Inferior parietal cortex (tissue), 1 donor: ENCODE measurements around the gene ACO2.
"Not testable (repeated sequence)": the region's sequence is repeated elsewhere in the genome, so short reads cannot be mapped to it uniquely, and the experiment has no call there.

ENCODE experiments used
- DNase-seq: peaks from one replicate; pipeline ENCODE4 v3.0.0-alpha.2; 2016; ENCODE audit errors: extremely low spot score

Gene ACO2

DNA sequence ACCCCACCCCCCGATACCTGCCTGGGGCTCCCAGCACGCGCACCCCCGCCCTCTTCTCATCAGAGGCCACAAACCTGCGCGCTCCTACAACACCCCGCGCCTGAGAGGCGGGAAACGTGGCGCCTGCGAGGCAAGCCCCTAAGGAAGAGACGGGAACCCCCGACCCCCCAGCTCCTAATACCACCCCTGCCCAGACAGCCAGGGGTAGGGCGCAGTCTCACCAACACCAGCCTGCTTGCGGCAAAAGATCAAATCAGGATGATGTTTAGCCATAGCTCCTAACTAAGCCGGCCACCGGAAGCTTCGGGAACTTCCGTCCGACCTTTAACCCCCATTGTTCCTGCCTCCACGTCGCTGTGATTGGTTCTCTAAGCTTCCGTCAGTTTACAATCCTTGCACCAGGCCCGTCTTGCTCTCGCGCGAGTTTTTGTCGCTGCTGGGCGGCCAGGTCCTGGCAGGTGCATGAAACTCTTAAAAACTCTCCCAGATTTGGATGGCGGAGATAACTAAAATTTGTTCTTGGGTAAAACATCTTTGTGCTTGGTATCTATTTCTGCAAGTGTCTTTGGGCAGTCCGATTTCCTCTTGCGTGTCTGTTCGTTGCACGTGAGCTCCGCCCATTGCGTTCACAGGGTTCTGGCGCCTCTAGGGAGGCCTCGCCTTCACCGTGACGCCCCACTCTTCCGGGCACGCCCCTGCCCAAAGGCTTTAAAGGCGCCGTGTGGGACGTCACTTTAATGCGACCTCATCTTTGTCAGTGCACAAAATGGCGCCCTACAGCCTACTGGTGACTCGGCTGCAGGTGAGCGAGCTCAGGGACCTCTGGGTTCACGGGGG, at the start of gene ACO2, which contains the start of gene PHF5A:
ACO2 (plus strand) TSS at position 737 of the 837 bp plus-strand sequence; CDS start at position 767, 30 bp downstream.
PHF5A (minus strand) TSS at position 312 of the 837 bp plus-strand sequence; CDS start at position 273, 39 bp downstream.
- peak; percentile 99 for DNase-seq

DNA sequence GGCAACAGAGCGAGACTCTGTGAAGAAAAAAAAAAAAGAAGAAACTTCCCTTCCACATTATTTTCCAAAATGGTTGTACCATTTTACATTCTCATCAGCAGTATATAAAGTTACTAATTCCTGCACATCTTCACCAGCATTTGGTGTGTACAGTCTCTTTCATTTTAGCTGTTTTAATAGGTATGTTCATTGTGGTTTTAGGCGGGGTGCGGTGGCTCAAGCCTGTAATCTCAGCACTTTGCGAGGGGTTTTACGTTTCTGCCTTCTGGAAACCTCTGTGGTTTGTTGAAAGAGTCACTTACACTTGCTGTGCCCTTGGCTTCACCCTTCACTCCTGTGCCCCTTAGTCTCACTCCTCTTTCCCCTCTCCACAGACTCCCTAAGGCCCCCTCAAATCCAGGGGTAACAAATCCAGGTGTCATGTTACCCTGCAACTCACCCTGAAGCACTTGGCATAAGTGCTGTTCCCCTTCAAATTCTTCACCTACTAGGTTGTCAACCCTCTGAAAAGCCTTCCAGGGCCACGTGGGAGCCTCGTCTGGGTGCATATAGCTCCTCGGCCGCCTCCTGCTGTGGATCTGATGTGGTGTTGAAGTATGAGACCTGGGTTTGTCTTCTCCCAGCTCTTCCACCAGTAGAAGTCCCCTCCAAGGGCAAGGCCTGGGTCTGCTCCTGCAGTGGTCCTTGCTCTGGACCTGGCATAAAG, 43.1 kb upstream of the ACO2 start:
- DNase-seq, result no peak

DNA sequence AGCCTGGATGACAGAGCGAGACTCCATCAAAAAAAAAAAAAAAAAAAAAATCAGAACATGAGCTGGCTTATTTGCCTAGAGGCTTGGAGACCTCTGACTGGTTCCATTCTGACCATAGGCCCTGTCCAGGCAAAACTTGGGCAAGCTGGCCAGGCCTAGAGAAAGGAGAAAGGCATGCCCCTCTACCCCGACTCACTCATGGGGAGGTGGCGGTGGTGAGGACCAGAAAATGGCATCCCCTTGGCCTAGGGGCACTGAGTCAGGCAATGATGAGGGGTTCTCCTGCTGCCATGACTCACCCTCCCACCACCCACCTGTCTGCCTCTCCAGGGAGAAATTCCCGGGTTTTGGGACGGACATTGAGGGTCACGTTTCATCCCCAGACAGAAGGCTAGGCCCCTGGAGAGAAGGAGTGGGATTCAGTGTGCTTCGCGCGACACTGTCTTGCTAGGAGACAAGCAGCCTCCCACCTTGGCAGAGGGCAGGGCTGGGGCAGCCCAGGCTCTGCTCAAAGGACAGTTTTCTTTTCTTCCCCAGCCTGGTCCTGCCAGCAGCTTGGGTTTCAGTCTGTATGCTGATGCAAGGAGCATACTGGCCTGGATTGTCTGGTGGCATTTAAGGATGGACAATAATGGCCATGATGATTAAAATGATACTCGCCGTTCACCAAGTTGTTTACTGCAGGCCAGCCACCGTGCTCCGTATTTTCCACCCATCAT, 39.5 kb upstream of the ACO2 start:
- no peak for DNase-seq

DNA sequence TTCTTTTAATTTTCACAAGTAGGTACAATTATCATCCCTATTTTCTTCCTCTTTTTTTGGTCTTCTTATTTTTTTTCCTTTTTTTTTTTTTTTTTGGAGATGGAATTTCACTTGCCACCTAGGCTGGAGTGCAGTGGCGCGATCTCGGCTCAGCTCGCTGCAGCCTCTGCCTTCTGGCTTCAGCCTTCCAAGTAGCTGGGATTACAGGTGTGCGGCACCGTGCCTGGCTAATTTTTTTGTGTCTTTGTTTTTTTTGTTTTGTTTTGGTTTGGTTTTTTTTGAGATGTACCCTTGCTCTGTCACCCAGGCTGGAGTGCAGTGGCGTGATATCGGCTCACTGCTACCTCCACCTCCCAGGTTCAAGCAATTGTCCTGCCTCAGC, 39.0 kb upstream of the ACO2 start:
- DNase-seq, result no peak

DNA sequence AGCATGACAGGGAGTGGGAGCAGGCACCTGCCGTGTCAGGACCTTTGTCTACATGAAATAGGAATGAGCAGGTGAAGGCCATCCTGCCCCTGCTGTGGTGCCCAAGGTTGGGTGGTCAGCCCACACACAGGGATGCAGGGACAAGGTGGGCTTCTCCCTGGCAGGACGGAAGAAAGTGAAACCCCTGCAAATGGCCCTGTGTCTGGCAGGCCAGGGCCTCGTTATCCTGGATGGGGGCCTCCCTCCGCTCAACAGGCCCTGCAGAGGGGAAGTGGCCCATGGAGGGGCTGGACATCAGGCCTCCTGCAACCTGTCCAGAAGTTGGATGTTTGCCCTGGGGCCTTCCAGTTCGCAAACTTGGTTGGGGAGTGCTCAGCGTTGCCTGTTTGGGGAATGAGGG, 37.3 kb upstream of the ACO2 start:
- no peak for DNase-seq

DNA sequence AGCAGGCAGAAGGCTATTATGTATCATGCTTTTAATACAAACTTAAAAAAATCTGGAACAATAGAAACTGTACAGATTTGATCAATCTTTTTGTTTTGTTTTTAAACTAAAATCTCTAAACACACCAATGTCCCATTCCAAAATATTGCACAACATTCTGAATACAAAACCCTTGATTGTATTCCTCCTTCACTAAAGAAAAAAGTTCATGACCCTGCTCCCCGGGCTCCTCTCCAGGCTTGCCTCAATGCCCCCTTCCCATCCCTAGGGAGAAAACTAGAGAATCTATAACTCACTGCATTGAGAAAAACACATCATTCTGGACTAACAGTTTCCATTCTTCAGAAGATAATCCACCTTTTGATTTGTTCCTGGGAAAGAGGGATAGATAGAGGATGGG, 35.4 kb upstream of the ACO2 start:
- DNase-seq, result not testable (repeated sequence)

DNA sequence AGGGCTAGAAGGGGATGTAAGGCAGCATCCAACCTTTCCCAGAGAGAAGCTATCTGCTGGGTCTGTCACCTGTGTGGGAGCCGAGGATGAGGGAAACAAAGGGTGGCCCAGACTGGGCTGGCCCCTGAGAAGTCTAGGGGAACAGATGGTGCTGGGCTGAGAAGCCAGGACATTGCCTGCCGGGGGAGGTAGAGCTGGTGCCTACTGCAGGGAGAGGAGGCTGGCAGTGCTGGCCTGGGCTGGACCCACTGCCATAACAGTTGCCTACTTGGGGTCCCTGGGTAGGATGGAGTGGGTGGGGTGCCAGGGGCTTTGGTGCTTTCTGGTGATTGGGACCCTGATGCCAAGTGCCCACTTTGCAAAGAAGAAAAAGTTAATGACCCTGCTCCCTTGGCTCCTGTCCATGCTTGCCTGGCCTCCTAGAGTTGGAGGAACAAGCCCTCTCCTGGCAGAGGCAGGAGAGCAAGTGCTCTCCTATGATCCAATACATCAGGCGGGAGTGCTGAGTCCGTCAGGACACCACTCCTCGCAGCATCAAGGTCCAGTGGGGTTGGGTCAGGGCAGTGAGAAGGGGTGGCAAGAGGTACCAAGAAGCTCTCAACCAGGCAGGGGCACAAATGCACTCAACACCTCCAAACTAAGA, 34.4 kb upstream of the ACO2 start:
- DNase-seq, result not testable (repeated sequence)

DNA sequence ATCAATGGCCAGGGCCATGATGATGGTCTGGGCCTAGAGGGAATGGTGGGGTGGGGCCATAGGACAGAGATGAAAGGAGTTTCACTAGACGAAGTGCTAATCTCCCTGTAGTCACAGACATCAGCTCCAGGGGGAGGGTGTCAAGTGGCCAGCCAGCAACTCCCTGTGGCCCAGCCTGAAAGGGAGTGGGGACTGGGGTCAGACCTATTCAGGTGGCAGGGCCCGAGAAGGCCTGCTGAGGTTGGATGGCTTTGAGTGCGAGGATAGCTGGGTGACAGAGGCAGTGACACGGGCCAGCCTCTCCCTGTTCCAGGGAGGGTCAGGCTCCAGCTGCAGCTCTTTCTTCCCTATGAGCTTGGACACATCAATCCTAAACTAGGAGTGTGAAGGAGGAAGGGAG, 33.4 kb upstream of the ACO2 start:
- DNase-seq, result no peak

DNA sequence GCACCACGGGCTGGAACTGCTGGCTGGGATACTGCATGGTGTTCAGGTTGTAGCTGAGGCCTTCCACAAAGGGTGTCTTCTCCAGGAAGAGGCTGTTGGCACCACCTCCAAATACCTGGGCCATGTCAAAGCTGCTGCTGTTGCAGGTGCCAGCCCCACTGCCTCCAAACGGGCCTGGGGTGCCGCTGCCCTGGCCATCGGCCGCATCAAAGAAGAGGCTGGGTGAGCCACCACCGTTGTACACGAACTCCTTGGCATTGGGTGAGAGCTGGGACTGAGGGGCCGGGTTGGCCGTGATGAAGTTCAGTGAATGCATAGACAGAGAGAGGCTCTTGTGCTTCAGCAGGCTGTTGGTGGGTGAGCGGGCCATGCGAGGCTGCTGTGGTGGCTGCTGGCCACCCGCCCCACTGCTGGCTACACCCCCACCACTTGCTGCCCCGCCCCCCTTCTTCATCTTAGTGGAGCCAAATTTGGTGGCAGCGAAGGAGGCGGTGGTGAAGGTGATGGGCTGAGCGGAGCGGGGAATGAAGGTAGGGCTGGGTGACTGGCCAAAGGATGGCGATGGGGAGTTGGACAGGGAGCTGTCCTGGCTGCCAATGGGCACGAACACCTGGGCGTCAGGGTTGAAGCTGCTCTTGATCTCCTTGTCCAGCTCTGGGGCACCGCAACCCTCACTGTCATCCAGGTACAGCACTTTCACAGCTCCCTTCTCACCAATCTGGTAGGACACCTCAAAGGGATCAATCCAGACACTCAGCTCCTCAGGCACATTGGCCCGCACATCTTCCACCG, 32.4 kb upstream of the ACO2 start:
- no peak for DNase-seq

DNA sequence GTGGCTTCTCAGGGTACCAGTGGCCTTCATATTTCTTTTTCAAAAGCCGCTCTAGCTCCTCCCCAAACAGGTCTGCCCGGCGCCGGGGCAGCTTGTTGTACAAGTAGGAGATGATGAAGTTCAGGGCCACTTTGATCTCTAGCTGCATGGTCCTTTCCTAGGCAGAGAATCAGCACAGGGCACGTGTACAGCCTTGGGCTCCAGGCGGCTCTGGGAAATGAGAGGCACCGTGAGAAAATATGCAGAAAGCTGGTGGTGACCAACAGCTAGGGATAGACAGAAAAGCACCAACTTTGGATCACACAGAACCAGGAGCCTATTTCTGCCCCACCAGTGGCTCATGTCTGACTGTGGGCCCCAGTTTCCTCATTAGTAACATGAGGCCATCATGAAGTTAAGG, 31.7 kb upstream of the ACO2 start:
- no peak for DNase-seq

DNA sequence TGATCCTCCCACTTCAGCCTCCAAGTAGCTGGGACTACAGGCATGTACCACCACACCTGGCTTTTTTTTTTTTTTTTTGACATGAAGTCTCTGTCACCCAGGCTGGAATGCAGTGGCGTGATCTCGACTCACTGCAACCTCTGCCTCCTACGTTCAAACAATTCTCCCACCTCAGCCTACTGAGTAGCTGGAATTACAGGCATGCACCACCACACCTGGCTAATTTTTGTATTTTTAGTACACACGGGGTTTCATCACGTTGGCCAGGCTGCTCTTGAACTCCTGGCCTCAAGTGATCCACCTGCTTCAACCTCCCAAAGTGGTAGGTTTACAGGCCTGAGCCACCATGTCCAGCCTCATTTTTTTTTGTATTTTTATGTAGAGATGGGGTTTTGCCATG, 28.4 kb upstream of the ACO2 start:
- not testable (repeated sequence) for DNase-seq

DNA sequence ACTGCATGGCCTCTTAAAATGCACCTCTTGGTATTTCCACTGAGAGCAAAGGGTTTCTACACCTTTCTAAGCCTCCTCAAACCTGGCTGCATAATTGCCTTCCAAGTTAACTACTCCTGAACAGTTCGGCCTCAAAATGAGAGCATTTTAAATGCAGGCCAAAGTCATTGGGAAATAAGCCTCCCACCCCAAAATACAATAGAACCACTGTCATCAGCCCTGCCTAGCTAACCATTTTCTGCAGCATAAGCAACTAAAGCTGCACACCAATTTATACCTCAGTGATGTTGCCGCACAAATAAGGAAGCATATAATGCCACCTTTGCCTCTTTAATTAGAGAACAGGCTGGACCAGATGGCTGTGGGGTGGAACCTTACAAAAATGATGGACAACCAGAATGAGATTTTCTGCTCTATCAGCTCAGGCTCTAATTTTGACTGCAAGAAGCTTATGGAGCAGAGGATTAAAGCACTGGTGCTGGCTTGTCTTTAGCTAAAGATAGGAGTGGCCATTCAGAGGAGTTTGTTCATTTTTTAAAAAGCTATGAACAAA, 26.6 kb upstream of the ACO2 start:
- DNase-seq, result no peak

DNA sequence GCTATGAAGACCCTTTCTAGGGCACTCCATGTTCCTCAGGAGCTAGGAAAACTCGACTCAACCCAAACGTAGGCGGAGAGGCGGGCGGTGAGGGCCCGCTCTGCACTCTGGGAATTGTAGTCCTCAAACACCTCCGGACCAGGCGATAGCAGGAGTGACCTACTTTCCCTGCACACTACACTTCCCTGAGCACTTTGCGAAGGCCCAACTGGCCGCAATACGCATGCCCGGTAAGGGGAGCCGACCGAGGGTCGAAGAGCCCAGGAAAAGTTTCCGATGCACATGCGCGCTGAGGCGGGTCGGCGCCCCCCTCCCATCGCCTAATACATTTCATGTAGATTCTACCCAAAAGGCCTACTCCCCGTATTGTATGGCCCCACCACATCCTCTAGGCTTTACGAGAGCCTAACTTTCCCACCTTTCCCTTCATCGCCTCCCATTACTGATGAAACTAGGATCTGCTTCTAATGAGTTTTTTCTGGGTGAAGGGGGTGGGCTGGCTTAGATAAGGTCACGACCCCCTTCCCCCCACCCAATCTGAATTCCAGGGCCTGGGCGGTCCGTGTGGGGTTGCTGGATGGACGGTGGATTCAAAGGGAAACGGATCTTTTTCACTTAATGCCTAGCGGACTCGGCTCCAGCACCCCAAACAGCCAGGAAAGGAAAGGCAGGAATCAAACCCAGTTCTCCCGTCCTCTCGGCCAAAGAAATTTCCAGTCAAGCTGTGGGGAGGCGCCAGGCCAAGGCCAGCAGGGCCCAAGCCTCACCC, 24.4 kb upstream of the ACO2 start:
- peak; percentile 92 for DNase-seq

DNA sequence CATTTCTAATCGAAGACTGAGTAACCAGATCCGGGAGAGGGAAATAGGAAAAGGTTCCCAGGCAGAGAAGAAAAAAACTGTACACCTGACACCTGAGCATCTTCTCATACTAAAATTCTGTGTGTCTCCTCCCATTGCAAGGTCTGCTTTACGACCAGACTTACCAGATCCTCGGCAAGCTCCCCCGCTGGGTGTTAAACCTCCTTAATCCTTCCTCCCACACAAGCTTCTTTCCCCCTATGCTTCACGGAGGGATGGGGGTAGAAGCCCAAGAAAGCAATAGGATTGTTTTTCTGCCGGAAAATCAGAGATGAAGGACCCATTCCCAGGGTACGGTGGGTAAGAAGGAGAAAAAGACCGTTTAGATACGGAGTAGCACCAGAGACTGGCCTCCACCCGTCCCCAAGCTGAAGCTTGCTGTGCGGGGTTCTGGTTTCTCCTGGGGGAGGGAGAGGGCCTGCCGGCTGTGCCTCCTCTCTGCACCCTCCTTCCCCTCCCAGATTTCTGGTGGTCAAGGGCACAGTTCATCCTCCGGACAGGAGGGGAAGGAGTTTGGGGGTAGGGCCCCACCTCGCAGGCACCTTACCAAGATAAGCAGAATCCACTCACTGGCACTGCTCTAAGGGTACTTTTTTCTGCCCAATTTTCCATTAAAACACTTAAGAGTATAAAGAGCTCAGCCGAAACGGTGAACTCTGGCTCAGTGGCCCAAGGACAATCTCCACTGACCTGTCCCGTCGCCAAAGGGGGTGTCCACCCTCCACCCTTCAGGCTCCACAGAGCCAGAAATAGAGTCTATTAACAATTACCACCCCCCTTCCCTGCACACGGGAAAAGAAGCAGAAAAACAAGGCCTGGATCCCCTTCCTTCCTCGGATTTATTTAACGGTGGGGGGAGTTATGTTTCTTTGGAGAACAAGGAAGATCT, 23.5 kb upstream of the ACO2 start:
- DNase-seq, result peak; percentile 60

DNA sequence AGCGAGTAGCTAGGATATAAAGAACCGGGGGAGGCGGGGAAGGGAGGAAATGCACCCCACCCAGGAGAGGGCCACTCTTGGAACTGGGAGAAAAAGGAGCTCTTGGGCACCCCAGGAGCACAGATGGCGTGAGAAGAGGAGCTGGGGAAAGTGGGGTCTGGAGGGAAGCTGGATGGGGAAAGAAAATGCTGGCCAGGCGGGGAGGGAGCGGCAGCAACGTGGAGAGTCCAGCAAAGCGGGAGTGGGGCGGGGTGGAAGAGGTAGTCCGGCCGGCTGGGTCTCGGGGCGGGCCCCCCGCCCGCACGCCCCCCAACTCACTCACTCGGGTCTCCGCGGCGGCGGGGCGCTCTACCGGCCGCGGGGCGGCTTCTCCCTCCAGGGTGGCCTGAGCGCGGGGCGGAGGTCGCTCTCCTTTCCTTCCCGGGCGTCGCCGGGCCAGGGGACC, 22.8 kb upstream of the ACO2 start:
- DNase-seq, result no peak

DNA sequence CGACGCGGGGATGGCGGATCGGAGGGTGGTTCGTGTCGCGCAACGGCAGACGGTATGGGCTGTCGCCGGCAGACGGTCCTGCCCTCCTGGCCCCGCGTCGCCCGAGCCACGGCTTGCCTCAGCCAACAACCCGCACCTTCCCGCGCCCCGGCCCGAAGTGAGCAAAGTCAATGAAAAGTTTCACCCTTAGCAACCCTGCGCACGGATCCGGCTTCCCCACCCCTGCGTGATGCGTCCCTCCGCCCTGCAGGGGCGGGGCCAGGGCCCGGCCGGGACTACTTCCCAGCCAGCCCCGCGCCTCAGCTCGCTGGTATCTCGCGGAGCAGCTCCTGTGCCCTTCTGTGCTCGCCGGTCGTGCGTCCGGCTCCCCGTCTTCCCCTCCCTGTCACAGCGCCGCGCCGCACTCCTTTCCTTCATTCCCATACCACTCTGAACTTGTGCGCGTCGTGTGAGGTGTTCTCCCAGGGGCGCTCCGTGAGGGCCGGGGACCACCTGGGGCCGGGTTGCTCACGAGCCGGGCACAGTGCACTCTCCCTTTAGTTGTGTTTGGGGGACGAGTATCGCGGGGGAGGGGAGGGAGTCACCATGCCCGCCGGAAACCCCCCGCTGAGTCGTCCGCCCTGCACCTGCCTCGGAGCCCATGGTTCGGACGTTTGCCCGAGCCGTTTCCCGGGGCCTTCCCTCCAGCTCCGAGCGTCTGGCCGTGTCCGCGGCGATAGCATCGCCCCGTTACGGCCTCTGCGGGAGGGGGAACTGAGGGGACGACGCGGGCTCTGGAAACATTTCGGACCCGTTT, 22.1 kb upstream of the ACO2 start, which contains the start of gene TOB2:
TOB2 (minus strand) TSS at position 163 of the 796 bp plus-strand sequence. CDS start 9,456 bp downstream, outside the sequence.
- peak; percentile 95 for DNase-seq

DNA sequence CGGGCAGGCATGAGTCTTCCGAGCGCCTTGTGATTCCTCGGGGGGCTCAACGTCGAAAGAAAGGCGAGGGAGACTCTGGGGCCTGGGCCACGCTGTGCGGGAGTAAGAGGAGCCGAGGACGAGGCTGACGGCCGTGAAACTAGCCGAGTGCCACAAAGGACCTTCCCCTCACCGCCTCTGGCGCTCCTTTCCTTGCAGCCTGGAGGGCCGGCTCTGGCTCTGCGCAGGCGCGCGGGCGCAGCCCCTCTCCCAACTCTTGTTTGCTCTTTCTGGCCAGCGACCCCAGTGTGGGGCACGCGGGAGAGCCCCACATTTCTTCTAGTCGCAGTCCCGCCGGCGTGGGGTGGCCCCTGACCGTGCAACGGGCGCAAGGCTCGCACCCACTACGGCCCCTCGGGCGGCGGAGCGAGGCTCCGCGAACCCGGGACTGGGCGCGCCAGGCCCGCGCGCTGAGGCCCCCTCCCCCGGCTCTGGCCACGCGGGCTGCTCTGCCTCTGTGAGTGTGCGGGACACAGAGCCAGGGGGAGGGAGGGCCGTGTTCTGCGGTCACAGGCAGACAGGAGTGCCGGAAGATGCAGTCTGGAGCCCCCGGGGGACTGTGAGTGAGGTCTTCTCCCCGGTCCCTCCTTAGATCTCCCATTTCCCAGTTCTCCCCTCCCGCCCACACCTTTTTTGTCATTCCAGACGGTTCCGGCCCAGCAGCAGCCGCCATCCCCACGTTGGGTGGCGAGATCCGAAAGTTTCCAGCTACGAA, 21.3 kb upstream of the ACO2 start:
- DNase-seq, result peak; percentile 69
